ENCODE results near the gene MPRIP.
"Not testable (repeated sequence)": the region's sequence is repeated elsewhere in the genome, so short reads cannot be mapped to it uniquely, and the experiment has no call there.

Gene MPRIP

GRCh38 chr17:17042384-17042736, at the start of gene MPRIP:
Gene MPRIP (plus strand): TSS chr17:17042457. CDS start chr17:17042849, 392 bp downstream.
- no peak for DNase-seq (ENCODE audit: extremely low read depth in 1 of 2, low read depth in 1 of 2)

- no peak for DNase-seq (ENCODE audit: extremely low read depth in 1 of 2, low read depth in 1 of 2)
These were observed 47.6 kb upstream of the MPRIP start for GRCh38 chr17:16994631-16995030.

- no peak for DNase-seq (ENCODE audit: extremely low read depth in 1 of 2, low read depth in 1 of 2)
These were observed 46.3 kb upstream of the MPRIP start for GRCh38 chr17:16995930-16996329.

GRCh38 chr17:16996726-16997125, 45.5 kb upstream of the MPRIP start:
- DNase-seq (ENCODE audit: extremely low read depth in 1 of 2, low read depth in 1 of 2) = not testable (repeated sequence)

GRCh38 chr17:16997514-16998429, 44.5 kb upstream of the MPRIP start:
- peak in 1 of 2 donors; percentile 52 for DNase-seq (ENCODE audit: extremely low read depth in 1 of 2, low read depth in 1 of 2)

GRCh38 chr17:16999931-17000625, 42.2 kb upstream of the MPRIP start:
- DNase-seq (ENCODE audit: extremely low read depth in 1 of 2, low read depth in 1 of 2) = no peak

GRCh38 chr17:17001076-17001777, 41.0 kb upstream of the MPRIP start:
- no peak for DNase-seq (ENCODE audit: extremely low read depth in 1 of 2, low read depth in 1 of 2)

- DNase-seq (ENCODE audit: extremely low read depth in 1 of 2, low read depth in 1 of 2) = peak; percentile 31 to 65
These were observed 40.3 kb upstream of the MPRIP start for GRCh38 chr17:17001874-17002520.

GRCh38 chr17:17002731-17003715, 39.2 kb upstream of the MPRIP start:
- not testable (repeated sequence) for DNase-seq (ENCODE audit: extremely low read depth in 1 of 2, low read depth in 1 of 2)

- no peak for DNase-seq (ENCODE audit: extremely low read depth in 1 of 2, low read depth in 1 of 2)
These were observed 37.8 kb upstream of the MPRIP start for GRCh38 chr17:17004251-17004996.

- not testable (repeated sequence) for DNase-seq (ENCODE audit: extremely low read depth in 1 of 2, low read depth in 1 of 2)
These were observed 37.2 kb upstream of the MPRIP start for GRCh38 chr17:17004997-17005614.

GRCh38 chr17:17007891-17008290, 34.4 kb upstream of the MPRIP start:
- DNase-seq (ENCODE audit: extremely low read depth in 1 of 2, low read depth in 1 of 2) = not testable (repeated sequence)

GRCh38 chr17:17008621-17009397, 33.4 kb upstream of the MPRIP start:
- not testable (repeated sequence) for DNase-seq (ENCODE audit: extremely low read depth in 1 of 2, low read depth in 1 of 2)

GRCh38 chr17:17009972-17010371, 32.3 kb upstream of the MPRIP start:
- DNase-seq (ENCODE audit: extremely low read depth in 1 of 2, low read depth in 1 of 2) = not testable (repeated sequence)

- not testable (repeated sequence) for DNase-seq (ENCODE audit: extremely low read depth in 1 of 2, low read depth in 1 of 2)
These were observed 31.7 kb upstream of the MPRIP start for GRCh38 chr17:17010545-17011034.

GRCh38 chr17:17011043-17011907, 31.0 kb upstream of the MPRIP start:
- DNase-seq (ENCODE audit: extremely low read depth in 1 of 2, low read depth in 1 of 2) = not testable (repeated sequence)

Data from activated CD8-positive, alpha-beta memory T cell treated with anti-CD3 and anti-CD28 coated beads for 1 hour (primary cell).